Suppressor macrophage treated with lipopolysaccharide for 4 hours (primary cell): ENCODE results near the gene PLXDC2.

Source experiments
- DNase-seq: peaks from one replicate; pipeline ENCODE4 v3.0.0-alpha.2; 2020

The PLXDC2 gene

GRCh38 chr10:20298417-20298816 lies 482.2 kb downstream of the PLXDC2 start:
- no peak for DNase-seq

- DNase-seq, result no peak
Observed at GRCh38 chr10:20299034-20299736, 483.0 kb downstream of the PLXDC2 start.

- no peak for DNase-seq
Observed at GRCh38 chr10:20300735-20301134, 484.5 kb downstream of the PLXDC2 start.

- DNase-seq, result no peak
Observed at GRCh38 chr10:20302033-20302432, 485.8 kb downstream of the PLXDC2 start.

- DNase-seq, result no peak
Observed at GRCh38 chr10:20303453-20304152, 487.4 kb downstream of the PLXDC2 start.

GRCh38 chr10:20313665-20314064 lies 497.4 kb downstream of the PLXDC2 start:
- no peak for DNase-seq

GRCh38 chr10:20314431-20314830 lies 498.2 kb downstream of the PLXDC2 start:
- DNase-seq, result no peak

- no peak for DNase-seq
Observed at GRCh38 chr10:20327954-20328353, 511.7 kb downstream of the PLXDC2 start.

- no peak for DNase-seq
Observed at GRCh38 chr10:20330246-20330645, 514.0 kb downstream of the PLXDC2 start.

- DNase-seq, result no peak
Observed at GRCh38 chr10:20334559-20334958, 518.3 kb downstream of the PLXDC2 start.
